ENCODE data around the gene NSMF. TPM values are rescaled to one million over a fixed set of nuclear protein-coding genes. Genes with fewer than 3 reads are reported as not detected.

NSMF gene
- total and polyA plus RNA-seq, 2 donors (not counting 3 experiments of a cell fraction or from before 2014, with no cell fraction given), result 43.3 to 53.7 TPM

DNA sequence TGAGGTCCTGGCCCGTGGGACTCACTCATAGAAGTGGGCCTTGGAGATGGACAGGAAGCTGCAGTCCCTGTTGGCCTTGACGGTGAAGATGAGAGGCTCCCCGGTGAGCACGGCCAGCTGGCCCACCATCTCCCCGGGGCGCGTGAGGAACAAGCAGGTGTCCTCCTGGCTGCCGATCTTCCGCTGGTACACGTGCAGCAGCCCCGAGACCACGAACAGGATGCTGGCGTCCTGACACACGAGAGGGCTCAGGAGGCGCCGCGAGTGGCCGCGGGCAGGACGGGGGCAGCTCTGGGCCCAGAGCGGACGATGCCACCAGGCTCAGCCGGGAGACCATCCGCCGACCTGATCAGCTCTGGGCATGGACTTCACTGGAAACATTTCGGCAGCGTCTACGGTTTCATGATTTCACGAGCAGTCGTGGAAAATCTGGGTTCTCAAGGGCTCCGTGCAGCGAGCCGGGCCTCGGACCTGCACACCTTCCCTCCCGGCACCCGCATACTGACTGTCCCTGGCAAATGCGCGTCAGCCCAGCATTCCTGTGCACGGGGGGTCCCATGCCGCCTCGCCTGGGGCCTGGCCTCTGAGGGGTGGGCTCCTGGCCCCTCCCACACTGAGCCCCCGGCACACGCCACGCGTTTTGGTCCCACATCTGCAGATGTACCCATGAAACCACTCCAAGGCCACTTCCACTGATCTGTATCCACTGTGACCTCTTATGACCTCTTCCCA lies 41.7 kb upstream of the NSMF start:
- Histone ChIP-seq H3K9ac (replicated peaks; ENCODE audit: extremely low read depth, insufficient read depth, low read length) (no peak overlapping the region), H3K4me3 (replicated peaks in 1 of 3; ENCODE audit: insufficient read depth in 1 of 3, low read depth in 1 of 3, low read length in 3 of 3) (no peak overlapping the region), H3K9me1 (replicated peaks; ENCODE audit: control insufficient read depth, extremely low read depth, insufficient read depth, low read length) (no peaks in the 10 kb centered on the region), H3K4me1 (ENCODE audit: control insufficient read depth, extremely low read depth, insufficient read depth, low read length) (no peaks in the 10 kb centered on the region), H3K27me3 (ENCODE audit: control insufficient read depth in 2 of 2, insufficient read depth in 2 of 2, low read length in 2 of 2) (no peaks in the 10 kb centered on the region), H2AFZ (ENCODE audit: low read depth, low read length) (no peak overlapping the region), H4K20me1 (replicated peaks; ENCODE audit: control insufficient read depth, extremely low read depth, insufficient read depth, low read length) (no peaks in the 10 kb centered on the region), H3K36me3 (ENCODE audit: control insufficient read depth in 2 of 2, extremely low read depth in 1 of 2, insufficient read depth in 2 of 2, low read length in 2 of 2) (no peaks in the 10 kb centered on the region), H3K79me2 (ENCODE audit: control insufficient read depth, insufficient read depth, low read length) (no peaks in the 10 kb centered on the region), H3K9me3 (replicated peaks; ENCODE audit: control insufficient read depth, insufficient read depth, low read length) (no peaks in the 10 kb centered on the region), H3K4me2 (ENCODE audit: insufficient read depth, low read length) (no peak overlapping the region), H3K27ac (ENCODE audit: insufficient read depth, low read depth, low read length) (no peak overlapping the region)
- CTCF ChIA-PET, result interaction anchor here (1.2 to 1.5 kb wide), 2 partner anchors 11 to 198 kb away, joined by 3 read pairs; partner anchors contain the start of gene NRARP
- dilution Hi-C loops (cut with MboI; ENCODE audit: extremely low pct_ligation_motif_present, low sequenced_read_pairs), result no loop called here
- intact Hi-C loops (cut with micrococcal nuclease), result no loop called here
- BruUV-seq (replicated peaks), result no TSS peak
- no peak for DNase-seq (ENCODE audit: low read depth, low spot score)
- TF ChIP-seq, protein P1, sequence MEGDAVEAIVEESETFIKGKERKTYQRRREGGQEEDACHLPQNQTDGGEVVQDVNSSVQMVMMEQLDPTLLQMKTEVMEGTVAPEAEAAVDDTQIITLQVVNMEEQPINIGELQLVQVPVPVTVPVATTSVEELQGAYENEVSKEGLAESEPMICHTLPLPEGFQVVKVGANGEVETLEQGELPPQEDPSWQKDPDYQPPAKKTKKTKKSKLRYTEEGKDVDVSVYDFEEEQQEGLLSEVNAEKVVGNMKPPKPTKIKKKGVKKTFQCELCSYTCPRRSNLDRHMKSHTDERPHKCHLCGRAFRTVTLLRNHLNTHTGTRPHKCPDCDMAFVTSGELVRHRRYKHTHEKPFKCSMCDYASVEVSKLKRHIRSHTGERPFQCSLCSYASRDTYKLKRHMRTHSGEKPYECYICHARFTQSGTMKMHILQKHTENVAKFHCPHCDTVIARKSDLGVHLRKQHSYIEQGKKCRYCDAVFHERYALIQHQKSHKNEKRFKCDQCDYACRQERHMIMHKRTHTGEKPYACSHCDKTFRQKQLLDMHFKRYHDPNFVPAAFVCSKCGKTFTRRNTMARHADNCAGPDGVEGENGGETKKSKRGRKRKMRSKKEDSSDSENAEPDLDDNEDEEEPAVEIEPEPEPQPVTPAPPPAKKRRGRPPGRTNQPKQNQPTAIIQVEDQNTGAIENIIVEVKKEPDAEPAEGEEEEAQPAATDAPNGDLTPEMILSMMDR (IDR thresholded peaks at IDR 0.05; ENCODE audit: extremely low read depth in 1 of 2, insufficient read depth in 1 of 2, low read depth in 1 of 2, low read length in 2 of 2), result no peak
- TF ChIP-seq POLR2A (IDR thresholded peaks at IDR 0.05; ENCODE audit: low read depth, low read length) (no peak), MYC (IDR thresholded peaks at IDR 0.05; ENCODE audit: low read depth, low read length) (no peak), GATA2 (IDR thresholded peaks at IDR 0.05; ENCODE audit: insufficient read depth, insufficient read length, low read depth, low read length) (no peak), EZH2 (IDR thresholded peaks at IDR 0.05; ENCODE audit: borderline replicate concordance, low read depth, low read length, severe bottlenecking) (no peak), FOS (IDR thresholded peaks at IDR 0.05; ENCODE audit: borderline replicate concordance, insufficient read depth, low read length) (no peak), JUN (IDR thresholded peaks at IDR 0.05; ENCODE audit: borderline replicate concordance, insufficient read depth, insufficient read length, low read depth) (no peak), POLR2AphosphoS5 (IDR thresholded peaks at IDR 0.05; ENCODE audit: insufficient read depth, low read depth, low read length) (no peak)
- TF ChIP-seq, protein P2, sequence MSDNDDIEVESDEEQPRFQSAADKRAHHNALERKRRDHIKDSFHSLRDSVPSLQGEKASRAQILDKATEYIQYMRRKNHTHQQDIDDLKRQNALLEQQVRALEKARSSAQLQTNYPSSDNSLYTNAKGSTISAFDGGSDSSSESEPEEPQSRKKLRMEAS (IDR thresholded peaks at IDR 0.05; ENCODE audit: insufficient read depth, insufficient read length), result no peak
- no peak for FAIRE-seq
- POLR2A ChIA-PET, result interaction anchor here (0.7 kb wide), 1 partner anchor 19 kb away, joined by 6 read pairs; no protein-coding TSS in a partner anchor
